Activated CD4-positive, alpha-beta T cell treated with anti-CD3 and anti-CD28 coated beads, Interleukin-2, amount 50 U/mL, for 1 hour (primary cell): ENCODE results near the gene LEMD3.

Source experiments
- DNase-seq: peaks from one replicate; pipeline ENCODE4 v3.0.0-alpha.2; 2020

Gene LEMD3

DNA sequence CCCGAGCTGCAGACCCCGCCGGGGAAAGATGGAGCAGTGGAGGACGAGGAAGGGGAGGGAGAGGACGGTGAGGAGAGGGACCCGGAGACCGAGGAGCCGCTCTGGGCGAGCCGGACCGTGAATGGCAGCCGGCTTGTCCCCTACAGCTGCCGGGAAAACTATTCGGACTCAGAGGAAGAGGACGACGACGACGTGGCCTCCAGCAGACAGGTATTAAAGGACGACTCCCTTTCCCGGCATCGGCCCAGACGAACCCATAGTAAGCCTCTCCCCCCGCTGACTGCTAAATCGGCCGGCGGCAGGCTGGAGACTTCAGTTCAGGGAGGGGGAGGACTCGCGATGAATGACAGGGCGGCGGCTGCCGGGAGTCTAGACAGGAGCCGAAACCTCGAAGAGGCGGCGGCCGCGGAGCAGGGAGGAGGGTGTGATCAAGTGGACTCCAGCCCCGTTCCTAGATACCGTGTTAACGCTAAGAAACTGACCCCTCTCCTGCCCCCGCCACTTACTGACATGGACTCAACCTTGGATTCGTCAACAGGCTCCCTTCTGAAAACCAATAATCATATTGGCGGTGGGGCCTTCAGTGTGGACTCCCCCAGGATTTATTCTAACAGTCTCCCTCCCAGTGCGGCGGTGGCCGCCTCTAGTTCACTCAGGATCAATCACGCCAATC, 962 bp downstream of the LEMD3 start:
- DNase-seq = peak; percentile 74

DNA sequence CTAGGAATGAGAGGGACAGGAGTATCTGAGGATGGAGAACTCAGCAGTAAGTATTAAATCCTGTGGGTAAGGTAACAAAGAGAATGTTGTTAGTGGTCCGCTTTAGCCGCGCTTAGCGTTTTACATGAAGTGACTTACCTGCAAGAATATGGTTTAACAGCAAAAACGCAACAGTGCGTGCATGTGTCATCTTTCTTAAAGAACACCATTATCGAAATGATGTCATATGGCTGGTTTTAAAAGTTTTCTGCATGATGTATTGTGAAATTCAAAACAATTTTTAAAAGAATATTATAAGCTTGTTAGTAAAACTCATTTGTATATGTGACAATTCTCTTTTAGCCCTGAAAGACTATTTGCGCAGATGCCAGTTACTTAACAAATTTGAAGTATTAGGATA, 1.7 kb downstream of the LEMD3 start:
- DNase-seq = no peak

GRCh38 chr12:65171870-65172269, 2.5 kb downstream of the LEMD3 start:
- DNase-seq = no peak

DNA sequence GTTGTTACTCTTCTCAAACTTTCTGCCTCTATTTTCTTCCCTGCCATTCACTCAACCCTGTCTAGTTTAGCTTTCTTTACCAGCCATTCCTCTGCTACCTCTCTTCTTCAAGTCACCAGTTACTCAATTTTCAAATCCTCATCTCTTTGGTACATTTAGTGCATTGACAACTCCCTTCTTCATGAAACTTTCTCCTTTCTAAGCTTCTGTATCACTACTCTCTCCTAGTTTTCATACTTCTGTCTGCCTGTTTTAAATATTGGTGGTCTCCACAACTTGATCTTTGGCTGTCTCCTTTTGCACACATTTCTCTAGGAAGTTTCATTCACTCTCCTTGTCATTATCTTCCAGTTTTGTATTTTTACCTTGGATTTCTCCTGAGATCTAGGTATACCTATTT, 6.0 kb downstream of the LEMD3 start:
- DNase-seq = no peak

DNA sequence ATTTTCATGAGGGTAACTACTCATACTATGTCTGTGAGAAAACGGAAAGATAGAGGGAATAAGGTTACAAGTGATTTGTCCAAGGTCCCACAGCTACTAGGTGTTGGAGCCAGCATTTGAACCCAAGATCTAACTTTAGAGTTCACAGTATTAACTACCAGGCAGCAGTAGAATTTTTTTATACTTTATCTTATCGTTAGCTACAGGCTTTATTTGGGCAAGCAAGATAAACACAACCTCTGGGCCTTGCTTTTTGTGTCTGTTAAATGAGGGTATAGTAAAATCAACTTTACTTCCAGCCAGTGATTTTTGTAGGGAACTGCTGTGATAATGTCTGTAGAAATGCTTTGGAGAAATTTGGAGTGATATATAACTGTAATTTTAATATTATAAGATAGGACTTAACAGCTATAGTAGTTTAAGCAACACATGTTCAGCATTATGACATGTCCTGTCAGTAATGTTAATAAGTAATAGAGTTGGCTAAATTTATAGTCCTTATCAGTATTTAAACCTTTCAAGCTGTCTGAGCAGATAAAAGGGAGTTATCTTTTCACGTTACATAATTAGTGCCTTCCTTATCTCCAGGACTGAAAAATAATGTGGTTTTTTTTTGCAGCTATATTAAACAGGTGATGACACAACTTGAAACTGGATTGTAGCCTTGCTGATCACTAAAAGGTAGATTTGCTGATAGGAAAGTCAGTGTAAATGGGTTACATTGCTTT, 12.8 kb downstream of the LEMD3 start:
- DNase-seq = no peak

DNA sequence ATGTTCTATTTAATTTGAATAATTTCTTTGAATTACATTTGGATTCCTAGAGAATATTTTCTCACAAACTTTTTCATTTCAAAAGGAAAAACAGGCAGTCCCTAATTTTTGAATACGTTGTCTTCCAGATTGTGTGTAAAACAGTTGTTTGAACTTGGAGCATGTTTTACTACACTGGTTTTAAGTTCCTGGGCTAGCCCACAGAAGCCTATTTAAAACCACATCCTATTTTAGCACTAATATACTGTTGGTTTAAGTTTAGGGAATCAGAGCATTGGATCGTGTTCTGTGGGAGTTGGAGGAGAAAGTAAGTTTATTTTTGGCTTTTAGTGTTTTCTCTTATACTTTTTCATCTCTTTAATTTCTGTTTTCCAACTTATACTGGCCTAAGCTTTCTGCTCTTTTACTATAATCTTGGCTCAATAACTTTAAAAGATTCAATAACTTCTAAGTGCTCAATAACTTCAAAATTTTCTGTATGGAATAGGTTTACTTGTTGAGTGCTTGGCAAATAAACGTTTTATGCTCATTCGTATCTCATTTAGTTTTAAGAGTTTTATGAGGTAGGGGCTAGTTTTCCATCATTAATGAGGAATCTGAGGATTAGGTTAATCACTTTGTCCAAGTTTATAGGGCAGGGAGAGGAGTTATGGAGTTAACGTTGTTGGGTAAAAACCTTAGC, 14.9 kb downstream of the LEMD3 start:
- no peak for DNase-seq

GRCh38 chr12:65184858-65185229, 15.5 kb downstream of the LEMD3 start:
- DNase-seq = no peak

DNA sequence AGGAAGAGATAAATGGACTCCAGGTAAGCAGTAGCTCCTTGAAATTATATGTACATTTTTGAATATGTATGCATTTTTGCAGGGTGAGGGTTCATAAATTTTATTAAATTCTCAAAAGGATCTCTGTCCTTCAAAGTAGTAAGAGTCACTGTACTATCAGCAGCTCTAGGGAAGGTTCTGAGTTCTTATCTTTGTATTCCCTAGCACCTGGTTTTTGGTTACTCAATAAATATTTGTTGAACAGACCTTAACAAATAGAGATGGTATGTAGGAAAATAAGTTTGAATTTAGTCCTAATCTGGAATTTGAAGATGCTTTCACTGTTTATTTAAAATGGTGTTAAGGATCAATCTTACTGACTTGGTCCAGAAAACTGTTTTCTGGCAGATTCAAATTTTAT, 18.3 kb downstream of the LEMD3 start:
- no peak for DNase-seq

- no peak for DNase-seq
Measured at GRCh38 chr12:65188179-65188701, 18.9 kb downstream of the LEMD3 start.

DNA sequence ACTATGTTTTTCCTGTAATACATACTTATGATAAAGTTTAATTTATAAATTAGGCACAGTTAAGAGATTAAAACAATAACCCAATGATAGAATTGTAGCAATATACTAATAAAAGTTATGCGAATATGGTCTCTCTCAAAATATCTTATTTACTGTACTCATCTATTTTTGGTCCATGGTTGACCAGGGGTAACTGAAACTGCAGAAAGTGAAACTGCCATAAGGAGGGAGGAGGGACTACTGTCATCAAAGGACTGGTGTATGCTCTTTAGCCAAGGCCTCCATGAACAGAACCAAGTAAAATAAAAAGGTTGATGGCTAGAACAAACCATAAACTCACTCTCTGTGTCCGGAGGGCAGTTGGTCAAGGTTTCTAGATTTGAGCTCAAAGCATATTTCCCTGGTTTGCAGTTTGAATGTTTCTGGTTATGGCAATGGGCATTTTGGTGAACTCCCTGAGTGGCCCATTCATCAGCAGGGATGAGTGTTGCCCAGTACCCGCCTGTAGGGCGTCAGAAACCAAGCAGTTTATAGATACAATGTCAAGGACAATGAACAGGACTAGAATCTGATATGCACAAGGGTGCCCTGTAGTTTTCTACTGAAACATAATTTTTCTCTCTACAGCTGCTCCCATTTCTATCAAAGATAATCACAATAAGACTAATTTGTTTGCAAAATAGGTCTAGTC, 19.8 kb downstream of the LEMD3 start:
- no peak for DNase-seq

DNA sequence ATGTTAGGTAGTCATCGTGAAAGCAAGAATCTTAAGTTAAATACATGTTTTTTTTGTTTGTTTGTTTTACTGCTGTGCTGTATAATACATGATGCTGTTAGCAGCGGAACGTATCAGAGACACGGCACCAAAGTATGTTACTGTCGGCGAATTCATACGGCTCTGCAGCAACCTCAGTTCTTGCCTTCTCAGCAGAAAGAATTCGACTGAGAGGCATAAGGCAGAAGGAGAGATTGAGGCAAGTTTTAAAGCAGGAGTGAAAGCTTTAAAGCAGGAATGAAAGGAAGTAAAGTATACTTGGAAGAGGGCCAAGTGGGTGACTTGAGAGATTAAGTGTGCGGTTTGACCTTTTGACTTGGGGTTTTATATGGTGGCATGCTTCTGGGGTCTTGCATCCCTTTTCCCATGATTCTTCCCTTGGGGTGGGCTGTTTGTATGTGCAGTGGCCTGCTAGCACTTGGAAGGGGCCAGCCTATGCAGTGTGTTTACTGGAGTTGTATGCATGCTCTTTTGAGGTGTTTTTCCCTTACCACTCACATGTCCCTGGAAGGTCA, 23.7 kb downstream of the LEMD3 start:
- no peak for DNase-seq

- no peak for DNase-seq
Measured at GRCh38 chr12:65194949-65195348, 25.6 kb downstream of the LEMD3 start.

- DNase-seq = no peak
Measured at GRCh38 chr12:65195387-65196055, 26.1 kb downstream of the LEMD3 start.

- DNase-seq = no peak
Measured at GRCh38 chr12:65196762-65197567, 27.6 kb downstream of the LEMD3 start.

DNA sequence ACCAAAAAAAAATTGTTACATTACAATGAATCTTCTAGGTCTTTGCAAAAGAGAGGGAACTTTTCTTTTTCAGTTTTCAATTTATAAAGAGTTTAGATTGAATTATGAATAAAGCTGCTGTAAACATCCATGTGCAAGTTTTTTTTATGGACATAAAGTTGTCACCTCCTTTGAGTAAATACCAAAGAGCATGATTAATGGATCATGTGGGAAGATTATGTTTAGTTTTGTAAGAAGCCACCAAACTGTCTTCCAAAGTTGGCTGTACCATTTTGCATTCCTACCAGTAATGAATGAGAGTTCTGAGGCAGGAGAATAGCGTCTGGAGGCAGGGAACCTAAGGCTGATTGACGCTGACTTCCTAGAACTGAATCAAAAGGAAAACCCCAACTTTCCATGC, 30.2 kb downstream of the LEMD3 start:
- DNase-seq = no peak

GRCh38 chr12:65200007-65200665, 30.8 kb downstream of the LEMD3 start:
- no peak for DNase-seq

GRCh38 chr12:65203376-65203775, 34.0 kb downstream of the LEMD3 start:
- DNase-seq = no peak

DNA sequence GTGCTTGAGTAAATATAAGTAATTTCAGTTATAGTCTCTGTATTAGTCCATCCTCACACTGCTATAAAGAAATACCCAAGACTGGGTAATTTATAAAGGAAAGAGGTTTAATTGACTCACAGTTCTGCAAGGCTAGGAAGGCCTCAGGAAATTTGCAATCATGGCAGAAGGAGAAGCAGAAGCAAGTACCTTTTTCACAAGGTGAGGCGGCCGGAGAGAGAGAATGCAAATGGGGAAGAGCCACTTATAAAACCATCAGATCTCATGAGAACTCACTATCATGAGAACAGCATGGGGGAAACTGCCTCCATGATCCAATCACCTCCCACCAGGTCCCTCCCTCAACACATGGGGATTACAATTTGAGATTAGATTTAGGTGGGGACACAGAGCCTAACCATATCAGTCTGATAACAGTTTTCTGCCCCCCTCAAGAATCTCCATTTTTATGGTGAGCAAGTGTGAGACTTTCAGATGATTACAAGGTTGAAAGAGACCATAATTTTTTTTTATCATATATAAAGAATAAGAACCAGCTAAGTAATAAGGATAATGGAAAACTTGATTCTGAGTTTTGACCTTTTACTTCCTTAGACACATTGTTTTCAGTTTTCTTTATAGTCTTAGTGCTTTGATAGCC, 35.6 kb downstream of the LEMD3 start:
- DNase-seq = no peak

GRCh38 chr12:65205886-65206285, 36.5 kb downstream of the LEMD3 start:
- DNase-seq = no peak

GRCh38 chr12:65208125-65208524, 38.7 kb downstream of the LEMD3 start:
- DNase-seq = no peak
